ENCODE measurements around the gene UBALD2. TPM values are rescaled to one million over a fixed set of nuclear protein-coding genes. Genes with fewer than 3 reads are reported as not detected.

Gene UBALD2
- total RNA-seq, 1 experiment from 2014 or later: 87.9 TPM

GRCh38 chr17:76273445-76274111 is 8.4 kb downstream of the UBALD2 start:
- Mint-ChIP-seq H3K27ac (ENCODE audit: unreplicated experiment) (no peak overlapping the region), H3K4me3 (ENCODE audit: low read depth, unreplicated experiment) (no peak overlapping the region), H3K36me3 (ENCODE audit: insufficient read depth, unreplicated experiment) (peaks cover 50% of the 10 kb centered on the region), H3K9me3 (ENCODE audit: low read depth, unreplicated experiment) (no peaks in the 10 kb centered on the region), H3K27me3 (ENCODE audit: unreplicated experiment) (no peaks in the 10 kb centered on the region), H3K4me1 (ENCODE audit: low read depth, unreplicated experiment) (peaks cover 8% of the 10 kb centered on the region)
- intact Hi-C loops (cut with micrococcal nuclease; ENCODE audit: unreplicated experiment): no loop called here
- CTCF ChIA-PET: interaction anchor here (0.5 to 2.0 kb wide), 3 partner anchors 11 to 153 kb away, joined by 3 to 10 read pairs (median 3); no protein-coding TSS in a partner anchor
- DNase-seq: no peak
- no TSS peak for BruUV-seq (replicated peaks)
- no peak for TF ChIP-seq CTCF (IDR thresholded peaks at IDR 0.05; ENCODE audit: unreplicated experiment)

GRCh38 chr17:76274112-76274956 is 9.2 kb downstream of the UBALD2 start:
- CTCF ChIA-PET: interaction anchor here (0.5 to 2.0 kb wide), 3 partner anchors 14 to 154 kb away, joined by 3 to 10 read pairs (median 3); no protein-coding TSS in a partner anchor

GRCh38 chr17:76275382-76276068 is 10.4 kb downstream of the UBALD2 start:
- Mint-ChIP-seq H3K4me1 (ENCODE audit: low read depth, unreplicated experiment) (peaks cover 8% of the 10 kb centered on the region), H3K27ac (ENCODE audit: unreplicated experiment) (peak overlapping the region; percentile 19), H3K4me3 (ENCODE audit: low read depth, unreplicated experiment) (no peak overlapping the region), H3K9me3 (ENCODE audit: low read depth, unreplicated experiment) (no peaks in the 10 kb centered on the region), H3K36me3 (ENCODE audit: insufficient read depth, unreplicated experiment) (peaks cover 43% of the 10 kb centered on the region), H3K27me3 (ENCODE audit: unreplicated experiment) (no peaks in the 10 kb centered on the region)
- CTCF ChIA-PET: no interaction called here
- BruUV-seq (replicated peaks): no TSS peak
- intact Hi-C loops (cut with micrococcal nuclease; ENCODE audit: unreplicated experiment): loop anchor here (5.0 kb wide), 1 partner anchor 38 kb away; no protein-coding TSS in a partner anchor
- no peak for TF ChIP-seq CTCF (IDR thresholded peaks at IDR 0.05; ENCODE audit: unreplicated experiment)
- DNase-seq: no peak

More at GRCh38 chr17:76274112-76274956, 9.2 kb downstream of the UBALD2 start:
- no peak for DNase-seq
- intact Hi-C loops (cut with micrococcal nuclease; ENCODE audit: unreplicated experiment): no loop called here
- Mint-ChIP-seq H3K4me1 (ENCODE audit: low read depth, unreplicated experiment) (peaks cover 8% of the 10 kb centered on the region), H3K36me3 (ENCODE audit: insufficient read depth, unreplicated experiment) (peaks cover 44% of the 10 kb centered on the region), H3K4me3 (ENCODE audit: low read depth, unreplicated experiment) (no peak overlapping the region), H3K27me3 (ENCODE audit: unreplicated experiment) (no peaks in the 10 kb centered on the region), H3K9me3 (ENCODE audit: low read depth, unreplicated experiment) (no peaks in the 10 kb centered on the region), H3K27ac (ENCODE audit: unreplicated experiment) (no peak overlapping the region)
- TF ChIP-seq CTCF (IDR thresholded peaks at IDR 0.05; ENCODE audit: unreplicated experiment): no peak
- no TSS peak for BruUV-seq (replicated peaks)

- Mint-ChIP-seq H3K4me1 (ENCODE audit: low read depth, unreplicated experiment) (peaks cover 8% of the 10 kb centered on the region), H3K27ac (ENCODE audit: unreplicated experiment) (peak overlapping the region; percentile 19), H3K9me3 (ENCODE audit: low read depth, unreplicated experiment) (no peaks in the 10 kb centered on the region), H3K4me3 (ENCODE audit: low read depth, unreplicated experiment) (no peak overlapping the region), H3K36me3 (ENCODE audit: insufficient read depth, unreplicated experiment) (peaks cover 40% of the 10 kb centered on the region), H3K27me3 (ENCODE audit: unreplicated experiment) (no peaks in the 10 kb centered on the region)
- no peak for TF ChIP-seq CTCF (IDR thresholded peaks at IDR 0.05; ENCODE audit: unreplicated experiment)
- no TSS peak for BruUV-seq (replicated peaks)
- DNase-seq: no peak
- CTCF ChIA-PET: interaction anchor here (0.6 kb wide), 1 partner anchor 169 kb away, joined by 5 read pairs; no protein-coding TSS in a partner anchor
- intact Hi-C loops (cut with micrococcal nuclease; ENCODE audit: unreplicated experiment): loop anchor here (5.0 kb wide), 1 partner anchor 39 kb away; no protein-coding TSS in a partner anchor
These were observed 10.9 kb downstream of the UBALD2 start for GRCh38 chr17:76276069-76276431.

Data from Calu3 (cell line).